Liver (tissue), 9 donors: Measurements from ENCODE around the gene ZG16B. TPM values are rescaled to one million over a fixed set of nuclear protein-coding genes. Genes with fewer than 3 reads are reported as not detected.

Experiments used
- DNase-seq: peaks from one replicate; pipeline ENCODE4 v3.0.0-alpha.2; 2017; ENCODE audit warnings: low spot score
- H3K27ac ChIP-seq, 2 donors: one replicate each; pipeline ENCODE4 v1.7.0; 2013; ENCODE audit warnings: inconsistent platforms in 2 of 2, low read length in 2 of 2, control low read depth in 1 of 2, low read depth in 1 of 2, mild to moderate bottlenecking in 1 of 2
- H3K27me3 ChIP-seq, 4 donors: one replicate each; pipeline versions ENCODE4 v1.6.1 to v1.7.0; 2013; ENCODE audit warnings: low read length in 3 of 4, inconsistent platforms in 1 of 4, mild to moderate bottlenecking in 1 of 4, moderate library complexity in 1 of 4; ENCODE audit not compliant: control insufficient read depth in 4 of 4, insufficient read depth in 4 of 4
- H3K36me3 ChIP-seq, 4 donors: one replicate each; pipeline versions ENCODE4 v1.6.1 to v1.7.0; 2013; ENCODE audit warnings: low read length in 3 of 4, mild to moderate bottlenecking in 3 of 4, low read depth in 1 of 4, moderate library complexity in 1 of 4; ENCODE audit not compliant: control insufficient read depth in 4 of 4, insufficient read depth in 3 of 4
- H3K4me1 ChIP-seq, 4 donors: one replicate each; pipeline versions ENCODE4 v1.6.1 to v1.7.0; 2013; ENCODE audit warnings: low read length in 3 of 4, mild to moderate bottlenecking in 3 of 4, moderate library complexity in 1 of 4; ENCODE audit not compliant: control insufficient read depth in 4 of 4, insufficient read depth in 4 of 4
- H3K4me3 ChIP-seq, 3 donors: one replicate each; pipeline versions ENCODE4 v1.6.1 to v1.7.0; 2013; ENCODE audit warnings: low read length in 3 of 3, control low read depth in 1 of 3, low read depth in 1 of 3, mild to moderate bottlenecking in 1 of 3
- H3K9ac ChIP-seq, 2 donors: one replicate each; pipeline ENCODE4 v1.7.0; 2013; ENCODE audit warnings: low read length in 2 of 2, mild to moderate bottlenecking in 2 of 2, moderate library complexity in 2 of 2, control low read depth in 1 of 2, low read depth in 1 of 2
- H3K9me3 ChIP-seq, 4 donors: one replicate each; pipeline versions ENCODE4 v1.6.1 to v1.7.0; 2013; ENCODE audit warnings: low read length in 3 of 4; ENCODE audit not compliant: control insufficient read depth in 4 of 4
- CTCF ChIP-seq: fragments of 150-350 bp; IDR thresholded peaks from 2 replicates; pipeline ENCODE4 v1.5.1; 2017; ENCODE audit warnings: improper control_type of control experiment, low read depth, low read length; ENCODE audit not compliant: missing input control
- EGR1 ChIP-seq, 2 donors: IDR thresholded peaks; 2 replicates each; pipeline ENCODE4 v1.6.1; 2016 to 2018; ENCODE audit warnings: antibody characterized with exemption in 2 of 2, low read depth in 2 of 2
- FOXA2 ChIP-seq: IDR thresholded peaks from 2 replicates; pipeline ENCODE4 v1.6.1; 2016; ENCODE audit warnings: antibody characterized with exemption
- GABPA ChIP-seq, 2 donors: IDR thresholded peaks in 1 of 2; conservative IDR thresholded peaks in 1 of 2; 2 replicates each; pipeline ENCODE4 v1.6.1; 2016; ENCODE audit warnings: antibody characterized with exemption in 2 of 2, mild to moderate bottlenecking in 1 of 2, moderate library complexity in 1 of 2
- HNF4A ChIP-seq, 2 donors: conservative IDR thresholded peaks; 2 replicates each; pipeline ENCODE4 v1.6.1; 2016; ENCODE audit warnings: antibody characterized with exemption in 2 of 2, mild to moderate bottlenecking in 2 of 2
- HNF4G ChIP-seq: IDR thresholded peaks from 2 replicates; pipeline ENCODE4 v1.6.1; 2016; ENCODE audit warnings: antibody characterized with exemption
- MAX ChIP-seq: IDR thresholded peaks from 2 replicates; pipeline ENCODE4 v1.6.1; 2016; ENCODE audit warnings: antibody characterized with exemption
- RAD21 ChIP-seq, 2 donors: IDR thresholded peaks; 2 replicates each; pipeline ENCODE4 v1.6.1; 2016; ENCODE audit warnings: antibody characterized with exemption in 2 of 2, mild to moderate bottlenecking in 2 of 2
- RXRA ChIP-seq, 2 donors: IDR thresholded peaks; 2 replicates each; pipeline ENCODE4 v1.6.1; 2017 to 2018; ENCODE audit warnings: antibody characterized with exemption in 2 of 2, mild to moderate bottlenecking in 1 of 2
- SP1 ChIP-seq: IDR thresholded peaks from 2 replicates; pipeline ENCODE4 v1.6.1; 2018; ENCODE audit warnings: antibody characterized with exemption, mild to moderate bottlenecking
- TAF1 ChIP-seq: conservative IDR thresholded peaks from 2 replicates; pipeline ENCODE4 v1.6.1; 2016; ENCODE audit warnings: antibody characterized with exemption, mild to moderate bottlenecking
- WGBS: extraction: QIAGEN DNeasy Blood & Tissue Kit; methylation state at CpG from one replicate; pipeline ENCODE4 v1.1.7; 2013; 5-methylcytosine and 5-hydroxymethylcytosine counted together
- polyA plus RNA-seq, 2 donors: library from polyadenylated mRNA; stranded (reverse) in 1 of 2; unstranded in 1 of 2; fragments of 200-250 nt in 1 of 2; fragments of >200 nt in 1 of 2; fragmentation: Nextera tagmentation in 1 of 2; extraction: Ambion mirVana in 1 of 2; gene quantifications; one replicate each; pipeline versions ENCODE4 v1.2.1 to v1.2.3, GENCODE V29; 2013 to 2015
- total RNA-seq, 2 donors: library from RNA; depleted of rRNA; stranded (reverse); fragments of >200 nt; gene quantifications; one replicate each; pipeline ENCODE4 v1.2.3, GENCODE V29; 2014
- TF ChIP-seq, protein P1 (sequence below): IDR thresholded peaks from 2 replicates; pipeline ENCODE4 v1.6.1; 2016; ENCODE audit warnings: antibody characterized with exemption
- TF ChIP-seq, protein P2 (sequence below): IDR thresholded peaks from 2 replicates; pipeline ENCODE4 v1.6.1; 2016; ENCODE audit warnings: antibody characterized with exemption, mild to moderate bottlenecking
- TF ChIP-seq, protein P3 (sequence below): IDR thresholded peaks from 2 replicates; pipeline ENCODE4 v1.6.1; 2016; ENCODE audit warnings: antibody characterized with exemption
- donor health status: healthy.
- donor health status: healthy.
- donor health status: healthy.
- donor health status: healthy.
- donor health status: healthy.

The ZG16B gene
- total and polyA plus RNA-seq, 4 donors = 0.24 to 0.79 (median 0.43) TPM

DNA sequence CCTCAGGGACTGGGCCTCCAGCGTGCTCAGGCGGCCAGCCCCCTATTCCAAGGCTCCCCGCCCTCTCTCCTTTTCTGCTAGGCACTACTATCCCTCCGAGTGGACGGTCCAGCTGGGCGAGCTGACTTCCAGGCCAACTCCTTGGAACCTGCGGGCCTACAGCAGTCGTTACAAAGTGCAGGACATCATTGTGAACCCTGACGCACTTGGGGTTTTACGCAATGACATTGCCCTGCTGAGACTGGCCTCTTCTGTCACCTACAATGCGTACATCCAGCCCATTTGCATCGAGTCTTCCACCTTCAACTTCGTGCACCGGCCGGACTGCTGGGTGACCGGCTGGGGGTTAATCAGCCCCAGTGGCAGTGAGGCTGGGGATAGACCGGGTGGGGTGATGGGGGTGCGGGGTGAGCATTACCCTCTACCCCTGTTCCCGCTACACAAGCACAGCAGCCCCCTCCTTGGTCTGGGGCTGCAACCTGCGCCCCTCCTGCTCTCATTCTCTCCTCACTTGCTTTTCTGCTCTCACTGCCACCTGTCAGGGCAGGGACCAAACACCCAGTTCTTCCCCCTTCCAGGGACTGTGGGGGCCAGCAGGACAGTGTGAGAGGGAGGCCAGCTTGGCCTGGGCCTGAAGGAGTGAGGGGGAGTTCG lies 30.8 kb upstream of the ZG16B start:
- H3K9me3 ChIP-seq = peaks cover 0 to 7% (median 3%) of the 10 kb centered on the region in 4 donors
- TF ChIP-seq HNF4A (conservative IDR thresholded peaks at IDR 0.05) (no peak), CTCF (no peak), FOXA2 (no peak)
- WGBS = 85% methylated on average over 21 of the region's 21 CpGs
- no peak overlapping the region for H3K9ac ChIP-seq
- DNase-seq = no peak
- H3K27ac ChIP-seq = no peak overlapping the region
- H3K27me3 ChIP-seq = peaks cover 0 to 3% (median 1%) of the 10 kb centered on the region in 4 donors
- H3K36me3 ChIP-seq = no peaks in the 10 kb centered on the region
- H3K4me3 ChIP-seq = no peak overlapping the region
- H3K4me1 ChIP-seq = no peaks in the 10 kb centered on the region

- Histone ChIP-seq H3K4me3 (no peak overlapping the region), H3K4me1 (no peaks in the 10 kb centered on the region), H3K9ac (no peak overlapping the region), H3K27ac (no peak overlapping the region), H3K36me3 (no peaks in the 10 kb centered on the region), H3K9me3 (peaks cover 0 to 10% (median 5%) of the 10 kb centered on the region in 4 donors), H3K27me3 (peaks cover 0 to 3% (median under 1%) of the 10 kb centered on the region in 4 donors)
- TF ChIP-seq, protein P1, sequence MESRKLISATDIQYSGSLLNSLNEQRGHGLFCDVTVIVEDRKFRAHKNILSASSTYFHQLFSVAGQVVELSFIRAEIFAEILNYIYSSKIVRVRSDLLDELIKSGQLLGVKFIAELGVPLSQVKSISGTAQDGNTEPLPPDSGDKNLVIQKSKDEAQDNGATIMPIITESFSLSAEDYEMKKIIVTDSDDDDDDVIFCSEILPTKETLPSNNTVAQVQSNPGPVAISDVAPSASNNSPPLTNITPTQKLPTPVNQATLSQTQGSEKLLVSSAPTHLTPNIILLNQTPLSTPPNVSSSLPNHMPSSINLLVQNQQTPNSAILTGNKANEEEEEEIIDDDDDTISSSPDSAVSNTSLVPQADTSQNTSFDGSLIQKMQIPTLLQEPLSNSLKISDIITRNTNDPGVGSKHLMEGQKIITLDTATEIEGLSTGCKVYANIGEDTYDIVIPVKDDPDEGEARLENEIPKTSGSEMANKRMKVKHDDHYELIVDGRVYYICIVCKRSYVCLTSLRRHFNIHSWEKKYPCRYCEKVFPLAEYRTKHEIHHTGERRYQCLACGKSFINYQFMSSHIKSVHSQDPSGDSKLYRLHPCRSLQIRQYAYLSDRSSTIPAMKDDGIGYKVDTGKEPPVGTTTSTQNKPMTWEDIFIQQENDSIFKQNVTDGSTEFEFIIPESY = no peak
- TF ChIP-seq MAX (no peak), GABPA (IDR thresholded peaks at IDR 0.05 in 1 of 2, conservative IDR thresholded peaks at IDR 0.05 in 1 of 2) (no peak), RAD21 (IDR thresholded peaks at IDR 0.05) (no peak), HNF4G (no peak), TAF1 (no peak), RXRA (IDR thresholded peaks at IDR 0.05) (no peak), EGR1 (IDR thresholded peaks at IDR 0.05; ENCODE audit: low read depth in 2 of 2) (no peak), SP1 (no peak), FOXA2 (no peak)
- TF ChIP-seq, protein P2, sequence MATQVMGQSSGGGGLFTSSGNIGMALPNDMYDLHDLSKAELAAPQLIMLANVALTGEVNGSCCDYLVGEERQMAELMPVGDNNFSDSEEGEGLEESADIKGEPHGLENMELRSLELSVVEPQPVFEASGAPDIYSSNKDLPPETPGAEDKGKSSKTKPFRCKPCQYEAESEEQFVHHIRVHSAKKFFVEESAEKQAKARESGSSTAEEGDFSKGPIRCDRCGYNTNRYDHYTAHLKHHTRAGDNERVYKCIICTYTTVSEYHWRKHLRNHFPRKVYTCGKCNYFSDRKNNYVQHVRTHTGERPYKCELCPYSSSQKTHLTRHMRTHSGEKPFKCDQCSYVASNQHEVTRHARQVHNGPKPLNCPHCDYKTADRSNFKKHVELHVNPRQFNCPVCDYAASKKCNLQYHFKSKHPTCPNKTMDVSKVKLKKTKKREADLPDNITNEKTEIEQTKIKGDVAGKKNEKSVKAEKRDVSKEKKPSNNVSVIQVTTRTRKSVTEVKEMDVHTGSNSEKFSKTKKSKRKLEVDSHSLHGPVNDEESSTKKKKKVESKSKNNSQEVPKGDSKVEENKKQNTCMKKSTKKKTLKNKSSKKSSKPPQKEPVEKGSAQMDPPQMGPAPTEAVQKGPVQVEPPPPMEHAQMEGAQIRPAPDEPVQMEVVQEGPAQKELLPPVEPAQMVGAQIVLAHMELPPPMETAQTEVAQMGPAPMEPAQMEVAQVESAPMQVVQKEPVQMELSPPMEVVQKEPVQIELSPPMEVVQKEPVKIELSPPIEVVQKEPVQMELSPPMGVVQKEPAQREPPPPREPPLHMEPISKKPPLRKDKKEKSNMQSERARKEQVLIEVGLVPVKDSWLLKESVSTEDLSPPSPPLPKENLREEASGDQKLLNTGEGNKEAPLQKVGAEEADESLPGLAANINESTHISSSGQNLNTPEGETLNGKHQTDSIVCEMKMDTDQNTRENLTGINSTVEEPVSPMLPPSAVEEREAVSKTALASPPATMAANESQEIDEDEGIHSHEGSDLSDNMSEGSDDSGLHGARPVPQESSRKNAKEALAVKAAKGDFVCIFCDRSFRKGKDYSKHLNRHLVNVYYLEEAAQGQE = no peak
- TF ChIP-seq, protein P3, sequence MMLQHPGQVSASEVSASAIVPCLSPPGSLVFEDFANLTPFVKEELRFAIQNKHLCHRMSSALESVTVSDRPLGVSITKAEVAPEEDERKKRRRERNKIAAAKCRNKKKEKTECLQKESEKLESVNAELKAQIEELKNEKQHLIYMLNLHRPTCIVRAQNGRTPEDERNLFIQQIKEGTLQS = no peak
- WGBS = 84% methylated on average over 1 of the region's 1 CpG
- DNase-seq = no peak
Measured at GRCh38 chr16:2799859-2800226, 30.3 kb upstream of the ZG16B start.
